ENCODE data around the gene ELF3.
"Not testable (repeated sequence)": the region's sequence is repeated elsewhere in the genome, so short reads cannot be mapped to it uniquely, and the experiment has no call there.

GRCh38 chr1:202062636-202063035, 52.2 kb downstream of the ELF3 start:
- TF ChIP-seq CTCF (conservative IDR thresholded peaks at IDR 0.05; ENCODE audit: low read length); EZH2phosphoT487 (IDR thresholded peaks at IDR 0.05; ENCODE audit: borderline replicate concordance, low read depth, low read length): not testable (repeated sequence)
